ENCODE data around the gene MAP2K4.

MAP2K4 gene

DNA sequence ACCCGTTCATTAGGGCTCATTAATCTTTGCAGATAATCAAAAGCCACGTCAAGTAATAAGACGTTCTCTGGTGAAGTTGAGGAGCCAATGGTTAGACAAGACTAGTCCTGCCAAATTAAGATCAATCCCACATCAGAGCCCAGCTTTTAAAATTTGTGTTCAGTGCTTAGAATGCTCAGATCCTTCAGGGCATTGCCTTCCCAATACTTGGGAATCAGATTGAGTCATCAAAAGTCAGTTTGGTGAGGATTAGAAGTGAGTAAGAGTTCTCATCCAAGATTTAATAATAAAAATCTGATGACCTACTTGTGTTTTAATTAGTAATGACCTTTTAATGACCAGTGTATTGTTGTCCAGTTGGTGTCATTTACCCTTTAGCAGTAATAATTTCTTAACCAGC, 19.8 kb downstream of the MAP2K4 start:
- Histone ChIP-seq H3K4me1 (ENCODE audit: insufficient read depth, low read length) (peaks cover 3% of the 10 kb centered on the region; the same call in 1 of the 2 replicates), H3K27me3 (ENCODE audit: insufficient read depth, low read length) (no peaks in the 10 kb centered on the region), H3K9me3 (ENCODE audit: insufficient read depth, low read depth, low read length) (no peaks in the 10 kb centered on the region), H3K27ac (ENCODE audit: low read length) (no peak overlapping the region), H3K4me3 (ENCODE audit: low read length) (no peak overlapping the region), H3K9ac (ENCODE audit: low read depth, low read length) (no peak overlapping the region), H3K36me3 (ENCODE audit: insufficient read depth, low read depth, low read length) (no peaks in the 10 kb centered on the region)

DNA sequence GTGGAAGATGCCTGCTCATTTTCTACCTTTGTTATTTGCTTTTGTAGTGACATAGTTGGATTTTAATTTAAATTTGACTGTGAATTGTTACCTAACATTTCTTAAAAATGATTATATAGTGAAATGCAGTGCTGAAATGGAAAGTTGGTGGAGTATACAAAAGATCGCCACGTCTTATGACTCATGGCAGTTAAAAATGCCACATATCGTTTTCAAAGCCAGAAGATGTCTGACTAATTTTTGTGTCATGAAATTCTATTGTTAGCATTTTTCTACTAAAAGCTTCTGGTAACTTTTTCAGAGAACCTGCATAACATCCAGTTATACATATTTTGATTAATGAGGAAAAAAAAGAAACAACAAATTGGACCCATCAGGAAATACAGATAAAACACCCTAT, 20.6 kb downstream of the MAP2K4 start:
- Histone ChIP-seq H3K36me3 (ENCODE audit: insufficient read depth, low read depth, low read length) (no peaks in the 10 kb centered on the region), H3K4me1 (ENCODE audit: insufficient read depth, low read length) (peaks cover 8% of the 10 kb centered on the region; the same call in 1 of the 2 replicates), H3K27ac (ENCODE audit: low read length) (no peak overlapping the region), H3K4me3 (ENCODE audit: low read length) (no peak overlapping the region), H3K9me3 (ENCODE audit: insufficient read depth, low read depth, low read length) (no peaks in the 10 kb centered on the region), H3K27me3 (ENCODE audit: insufficient read depth, low read length) (no peaks in the 10 kb centered on the region), H3K9ac (ENCODE audit: low read depth, low read length) (no peak overlapping the region)

DNA sequence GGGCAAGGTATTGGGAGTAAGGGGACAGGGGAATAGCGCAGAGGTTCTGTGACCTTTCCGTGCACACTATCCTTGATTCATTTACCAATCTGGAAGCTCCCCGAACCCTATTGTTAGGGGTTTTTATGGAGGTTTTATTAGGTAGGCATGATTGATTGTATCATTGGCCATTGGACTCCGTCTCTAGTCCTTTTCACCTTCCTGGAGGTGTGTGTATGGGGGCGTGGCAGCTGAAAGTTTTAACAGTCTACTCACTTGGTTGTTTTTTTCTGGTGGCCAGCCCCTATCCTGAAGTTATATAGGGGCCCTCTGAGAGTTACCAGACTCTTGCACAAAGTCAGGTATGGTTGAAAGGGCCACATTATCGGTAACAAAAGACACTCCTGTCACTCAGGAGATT, 23.0 kb downstream of the MAP2K4 start:
- H3K9ac ChIP-seq (ENCODE audit: low read depth, low read length): no peak overlapping the region
- H3K9me3 ChIP-seq (ENCODE audit: insufficient read depth, low read depth, low read length): no peaks in the 10 kb centered on the region
- peaks cover 19% of the 10 kb centered on the region; the same call in 1 of the 2 replicates for H3K4me1 ChIP-seq (ENCODE audit: insufficient read depth, low read length)
- no peaks in the 10 kb centered on the region for H3K36me3 ChIP-seq (ENCODE audit: insufficient read depth, low read depth, low read length)
- no peaks in the 10 kb centered on the region for H3K27me3 ChIP-seq (ENCODE audit: insufficient read depth, low read length)
- H3K27ac ChIP-seq (ENCODE audit: low read length): no peak overlapping the region
- no peak overlapping the region for H3K4me3 ChIP-seq (ENCODE audit: low read length)

DNA sequence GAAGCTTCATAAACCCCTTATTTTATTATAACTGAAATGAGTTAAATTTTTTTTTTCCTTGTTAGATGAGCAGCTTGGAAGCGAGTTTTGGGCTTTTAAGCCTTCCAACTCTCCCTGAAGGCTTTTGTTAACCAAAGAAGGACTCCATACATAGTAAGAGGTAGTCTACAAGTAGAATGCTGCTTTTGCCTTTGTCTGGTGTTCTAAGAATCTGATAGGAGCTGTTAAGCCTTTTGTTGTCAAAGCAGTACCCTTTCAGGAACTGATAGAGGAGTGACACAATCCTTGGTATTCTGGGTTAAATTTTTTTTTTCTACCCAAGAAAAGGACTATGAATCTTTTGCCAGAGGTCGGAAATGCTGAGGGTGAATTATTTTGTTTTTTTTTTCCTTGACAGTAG, 26.1 kb downstream of the MAP2K4 start:
- no peaks in the 10 kb centered on the region for H3K27me3 ChIP-seq (ENCODE audit: insufficient read depth, low read length)
- H3K4me3 ChIP-seq (ENCODE audit: low read length): peak overlapping the region; percentile 28; the same call in 1 of the 2 replicates
- no peak overlapping the region for H3K27ac ChIP-seq (ENCODE audit: low read length)
- peaks cover 45% of the 10 kb centered on the region for H3K4me1 ChIP-seq (ENCODE audit: insufficient read depth, low read length)
- H3K36me3 ChIP-seq (ENCODE audit: insufficient read depth, low read depth, low read length): no peaks in the 10 kb centered on the region
- H3K9ac ChIP-seq (ENCODE audit: low read depth, low read length): peak overlapping the region; percentile 38; the same call in 1 of the 2 replicates
- H3K9me3 ChIP-seq (ENCODE audit: insufficient read depth, low read depth, low read length): no peaks in the 10 kb centered on the region

DNA sequence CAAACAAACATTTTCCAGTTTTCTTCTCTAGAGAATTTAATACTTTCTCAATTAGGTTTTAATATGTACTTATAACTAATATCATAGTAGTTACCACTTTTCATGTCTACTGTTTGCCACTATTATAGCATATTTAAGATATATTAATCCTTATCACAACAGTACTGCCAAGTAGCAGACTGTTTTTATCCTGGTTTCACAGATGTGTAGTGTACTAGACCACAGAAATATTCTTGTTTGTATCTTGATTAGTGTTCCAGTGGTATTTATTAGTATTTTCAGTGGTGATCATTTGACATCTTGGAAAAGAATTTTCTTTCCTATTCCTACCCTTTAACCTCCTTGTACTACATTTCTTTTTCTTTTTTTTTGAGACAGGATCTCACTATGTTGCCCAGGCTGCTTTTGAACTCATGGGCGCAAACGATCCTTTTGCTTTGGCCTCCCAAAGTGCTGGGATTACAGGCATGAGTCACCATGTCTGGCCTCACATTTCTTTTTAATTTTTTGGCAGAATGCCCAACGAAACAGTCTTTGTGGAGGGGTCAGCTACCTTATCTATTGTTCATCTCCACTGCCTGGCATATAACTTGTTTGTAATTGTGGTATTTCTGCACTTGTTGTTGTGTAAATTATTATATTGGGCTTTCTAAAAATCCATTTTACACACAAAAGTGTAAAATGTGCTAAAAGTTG, 27.2 kb downstream of the MAP2K4 start:
- no peaks in the 10 kb centered on the region for H3K36me3 ChIP-seq (ENCODE audit: insufficient read depth, low read depth, low read length)
- H3K4me1 ChIP-seq (ENCODE audit: insufficient read depth, low read length): peaks cover 49% of the 10 kb centered on the region
- H3K27ac ChIP-seq (ENCODE audit: low read length): no peak overlapping the region
- H3K9me3 ChIP-seq (ENCODE audit: insufficient read depth, low read depth, low read length): no peaks in the 10 kb centered on the region
- H3K27me3 ChIP-seq (ENCODE audit: insufficient read depth, low read length): no peaks in the 10 kb centered on the region
- no peak overlapping the region for H3K9ac ChIP-seq (ENCODE audit: low read depth, low read length)
- H3K4me3 ChIP-seq (ENCODE audit: low read length): no peak overlapping the region

DNA sequence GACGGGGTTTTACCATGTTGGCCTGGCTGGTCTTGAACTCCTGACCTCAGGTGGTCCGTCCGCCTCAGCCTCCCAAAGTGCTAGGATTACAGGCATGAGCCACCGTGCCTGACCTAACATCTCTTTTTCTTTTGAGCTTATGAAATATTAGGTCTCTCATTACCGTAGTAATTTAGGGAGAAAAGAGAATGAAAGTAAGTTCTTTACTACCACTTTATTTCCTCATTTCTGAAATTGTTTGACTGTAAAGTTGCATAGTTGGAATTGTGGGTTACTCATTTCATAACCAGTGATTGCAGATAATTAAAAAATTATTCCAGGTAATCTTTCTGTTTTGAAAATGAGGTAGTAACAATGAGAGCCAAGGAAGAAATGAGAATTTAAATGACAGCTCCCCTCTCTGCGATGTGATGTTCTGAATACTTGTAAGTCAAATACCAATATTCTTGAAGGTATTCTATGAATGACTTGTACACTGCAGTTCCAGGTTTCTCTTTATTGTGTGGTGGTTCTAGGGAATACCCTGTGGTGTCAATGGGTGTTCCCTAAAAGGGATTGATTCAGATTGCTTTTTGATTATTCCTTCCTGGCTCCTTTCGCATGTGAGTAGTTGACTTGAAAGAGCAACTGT, 28.3 kb downstream of the MAP2K4 start:
- H3K9ac ChIP-seq (ENCODE audit: low read depth, low read length): no peak overlapping the region
- no peak overlapping the region for H3K4me3 ChIP-seq (ENCODE audit: low read length)
- H3K27me3 ChIP-seq (ENCODE audit: insufficient read depth, low read length): no peaks in the 10 kb centered on the region
- no peaks in the 10 kb centered on the region for H3K36me3 ChIP-seq (ENCODE audit: insufficient read depth, low read depth, low read length)
- H3K9me3 ChIP-seq (ENCODE audit: insufficient read depth, low read depth, low read length): no peaks in the 10 kb centered on the region
- H3K27ac ChIP-seq (ENCODE audit: low read length): no peak overlapping the region
- H3K4me1 ChIP-seq (ENCODE audit: insufficient read depth, low read length): peaks cover 49% of the 10 kb centered on the region

DNA sequence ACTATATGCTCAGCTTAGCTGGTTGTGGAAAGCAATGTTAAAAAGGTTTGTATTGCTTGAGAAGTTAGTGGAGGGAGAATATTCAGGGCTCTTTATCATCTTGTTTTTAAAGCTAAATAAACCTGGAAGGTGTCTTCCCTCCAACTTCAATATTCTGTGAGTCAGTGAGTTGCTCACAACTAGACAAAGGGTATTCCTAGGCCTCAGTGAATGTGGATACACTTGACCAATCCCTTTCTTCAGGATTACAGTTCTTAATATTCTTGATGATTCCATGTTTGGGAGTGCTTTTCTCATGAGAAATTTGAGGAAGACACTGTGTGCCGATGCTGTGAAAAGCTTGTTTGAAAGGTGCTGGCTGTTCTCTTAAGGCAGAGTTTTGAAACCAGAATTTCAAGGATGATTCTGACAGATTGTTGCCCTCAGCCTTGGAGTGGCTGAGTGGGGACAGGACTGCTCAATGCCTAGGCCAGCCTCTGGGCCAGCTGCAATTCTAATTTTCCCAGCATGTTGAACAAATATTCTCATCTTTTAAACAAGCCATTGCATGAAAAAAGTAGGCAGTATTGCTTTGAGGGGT, 30.1 kb downstream of the MAP2K4 start:
- no peaks in the 10 kb centered on the region for H3K9me3 ChIP-seq (ENCODE audit: insufficient read depth, low read depth, low read length)
- H3K27me3 ChIP-seq (ENCODE audit: insufficient read depth, low read length): no peaks in the 10 kb centered on the region
- peaks cover 53% of the 10 kb centered on the region for H3K4me1 ChIP-seq (ENCODE audit: insufficient read depth, low read length)
- H3K4me3 ChIP-seq (ENCODE audit: low read length): no peak overlapping the region
- H3K27ac ChIP-seq (ENCODE audit: low read length): no peak overlapping the region
- H3K36me3 ChIP-seq (ENCODE audit: insufficient read depth, low read depth, low read length): no peaks in the 10 kb centered on the region
- H3K9ac ChIP-seq (ENCODE audit: low read depth, low read length): no peak overlapping the region

DNA sequence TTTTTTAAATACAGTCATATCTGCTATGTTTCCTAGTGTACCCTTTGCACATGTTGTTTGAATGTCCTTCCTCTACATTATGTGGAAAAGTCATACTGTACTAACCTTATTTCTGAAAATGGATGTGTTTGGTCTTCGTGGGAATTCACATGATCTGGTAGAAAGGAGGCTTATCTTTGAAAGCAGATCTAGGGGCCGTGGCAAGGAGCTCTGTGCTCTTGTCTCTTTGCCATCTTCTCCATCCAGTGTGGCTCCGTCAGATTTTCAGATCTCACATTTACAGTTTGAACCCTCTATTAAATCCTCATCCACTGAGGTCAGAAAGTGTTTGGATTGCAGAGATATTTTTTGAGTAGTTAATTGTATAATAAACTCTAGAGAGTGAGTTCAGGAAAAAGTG, 32.9 kb downstream of the MAP2K4 start:
- Histone ChIP-seq H3K27ac (ENCODE audit: low read length) (no peak overlapping the region), H3K36me3 (ENCODE audit: insufficient read depth, low read depth, low read length) (no peaks in the 10 kb centered on the region), H3K4me1 (ENCODE audit: insufficient read depth, low read length) (peaks cover 48% of the 10 kb centered on the region), H3K4me3 (ENCODE audit: low read length) (no peak overlapping the region), H3K9ac (ENCODE audit: low read depth, low read length) (no peak overlapping the region), H3K27me3 (ENCODE audit: insufficient read depth, low read length) (no peaks in the 10 kb centered on the region), H3K9me3 (ENCODE audit: insufficient read depth, low read depth, low read length) (no peaks in the 10 kb centered on the region)

DNA sequence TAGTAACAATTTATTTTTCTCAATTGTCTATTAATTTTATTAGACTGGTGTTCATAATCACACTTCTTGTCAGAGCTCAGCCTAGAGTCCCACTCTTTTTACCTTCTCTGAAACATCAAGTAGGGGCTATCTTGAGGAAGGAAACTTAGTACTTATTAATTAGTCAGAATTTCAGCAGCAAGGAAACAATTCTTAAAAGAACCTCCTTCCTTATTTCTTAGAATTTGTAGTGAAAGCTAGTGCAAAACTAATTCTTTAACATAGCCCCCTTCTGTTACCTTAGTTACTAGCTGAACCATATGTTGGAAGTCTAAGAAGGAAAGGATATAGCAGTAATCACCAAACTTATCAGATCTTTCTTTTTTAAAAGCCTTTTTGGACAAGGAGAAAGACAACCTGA, 35.2 kb downstream of the MAP2K4 start:
- Histone ChIP-seq H3K9me3 (ENCODE audit: insufficient read depth, low read depth, low read length) (no peaks in the 10 kb centered on the region), H3K4me1 (ENCODE audit: insufficient read depth, low read length) (peaks cover 30% of the 10 kb centered on the region), H3K27me3 (ENCODE audit: insufficient read depth, low read length) (no peaks in the 10 kb centered on the region), H3K36me3 (ENCODE audit: insufficient read depth, low read depth, low read length) (no peaks in the 10 kb centered on the region), H3K9ac (ENCODE audit: low read depth, low read length) (peak overlapping the region; percentile 39; the same call in 1 of the 2 replicates), H3K4me3 (ENCODE audit: low read length) (no peak overlapping the region), H3K27ac (ENCODE audit: low read length) (no peak overlapping the region)

DNA sequence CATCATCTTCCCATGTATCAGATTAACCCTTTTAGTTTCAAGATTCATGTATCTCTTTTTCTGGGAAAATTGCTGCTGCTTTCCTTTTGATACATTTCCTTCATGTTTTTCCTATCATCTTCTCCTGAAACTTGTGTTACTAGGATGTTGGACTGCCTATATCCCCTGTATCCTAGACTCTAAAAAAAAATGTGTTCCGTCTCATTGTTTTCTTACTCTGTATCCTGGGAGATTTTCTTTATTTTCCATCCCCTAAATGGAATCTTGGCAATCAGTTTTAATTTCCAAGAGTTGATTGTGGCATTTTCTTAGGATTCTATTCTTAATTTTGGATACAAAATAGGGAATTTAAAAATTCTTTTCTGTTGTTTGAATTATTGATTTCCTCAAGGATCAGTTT, 36.8 kb downstream of the MAP2K4 start:
- Histone ChIP-seq H3K27ac (ENCODE audit: low read length) (no peak overlapping the region), H3K36me3 (ENCODE audit: insufficient read depth, low read depth, low read length) (no peaks in the 10 kb centered on the region), H3K9ac (ENCODE audit: low read depth, low read length) (no peak overlapping the region), H3K4me3 (ENCODE audit: low read length) (no peak overlapping the region), H3K4me1 (ENCODE audit: insufficient read depth, low read length) (peaks cover 17% of the 10 kb centered on the region), H3K27me3 (ENCODE audit: insufficient read depth, low read length) (no peaks in the 10 kb centered on the region), H3K9me3 (ENCODE audit: insufficient read depth, low read depth, low read length) (no peaks in the 10 kb centered on the region)

DNA sequence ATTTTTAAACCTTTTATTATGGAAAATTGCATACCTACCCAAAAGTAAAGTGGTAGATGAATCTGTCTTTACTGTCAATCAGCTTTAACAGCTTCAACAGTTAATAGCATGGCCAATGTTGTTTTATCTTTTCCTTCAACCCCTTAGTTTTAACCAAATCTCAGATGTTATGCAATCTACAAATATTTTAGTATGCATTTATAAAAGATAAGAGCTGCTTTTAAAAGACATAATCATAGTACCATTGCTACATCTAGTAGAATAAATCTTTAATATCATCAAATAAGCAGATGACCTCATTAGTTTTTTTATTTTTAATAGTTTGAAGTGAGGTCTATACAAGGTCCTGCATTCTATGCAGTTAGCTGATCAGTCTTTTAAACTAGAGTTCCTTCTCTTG, 37.9 kb downstream of the MAP2K4 start:
- Histone ChIP-seq H3K9me3 (ENCODE audit: insufficient read depth, low read depth, low read length) (no peaks in the 10 kb centered on the region), H3K9ac (ENCODE audit: low read depth, low read length) (no peak overlapping the region), H3K4me1 (ENCODE audit: insufficient read depth, low read length) (peaks cover 17% of the 10 kb centered on the region), H3K36me3 (ENCODE audit: insufficient read depth, low read depth, low read length) (no peaks in the 10 kb centered on the region), H3K27me3 (ENCODE audit: insufficient read depth, low read length) (no peaks in the 10 kb centered on the region), H3K4me3 (ENCODE audit: low read length) (no peak overlapping the region), H3K27ac (ENCODE audit: low read length) (no peak overlapping the region)

DNA sequence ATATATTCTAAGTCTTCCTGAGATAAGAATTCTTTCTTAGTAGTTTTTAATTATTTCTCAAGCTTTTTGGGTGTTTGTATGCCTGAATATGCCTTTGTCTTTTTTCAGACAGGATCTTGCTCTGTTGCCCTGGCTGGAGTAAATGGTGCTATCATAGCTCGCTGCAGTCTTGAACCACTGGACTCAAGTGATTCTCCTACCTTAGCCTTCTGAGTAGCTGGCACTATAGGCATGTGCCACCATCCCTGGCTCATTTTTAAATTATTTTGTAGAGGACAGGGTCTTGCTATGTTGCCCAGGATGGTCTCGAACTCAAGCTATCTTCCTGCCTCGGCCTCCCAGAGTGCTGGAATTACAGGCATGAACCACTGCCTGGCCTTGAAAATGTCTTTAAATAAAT, 41.6 kb downstream of the MAP2K4 start:
- Histone ChIP-seq H3K27me3 (ENCODE audit: insufficient read depth, low read length) (no peaks in the 10 kb centered on the region), H3K9me3 (ENCODE audit: insufficient read depth, low read depth, low read length) (no peaks in the 10 kb centered on the region)

More for the DNA sequence above, 41.6 kb downstream of the MAP2K4 start:
- Histone ChIP-seq H3K27ac (ENCODE audit: low read length) (no peak overlapping the region), H3K4me1 (ENCODE audit: insufficient read depth, low read length) (peaks cover 2% of the 10 kb centered on the region; the same call in 1 of the 2 replicates), H3K4me3 (ENCODE audit: low read length) (no peak overlapping the region), H3K9ac (ENCODE audit: low read depth, low read length) (no peak overlapping the region), H3K36me3 (ENCODE audit: insufficient read depth, low read depth, low read length) (peaks cover 5% of the 10 kb centered on the region; the same call in 1 of the 2 replicates)

All from iPS-20b (cell line).